ENCODE data around the gene RWDD4.
"Not testable (repeated sequence)": the region's sequence is repeated elsewhere in the genome, so short reads cannot be mapped to it uniquely, and the experiment has no call there.

- TF ChIP-seq, protein P1, sequence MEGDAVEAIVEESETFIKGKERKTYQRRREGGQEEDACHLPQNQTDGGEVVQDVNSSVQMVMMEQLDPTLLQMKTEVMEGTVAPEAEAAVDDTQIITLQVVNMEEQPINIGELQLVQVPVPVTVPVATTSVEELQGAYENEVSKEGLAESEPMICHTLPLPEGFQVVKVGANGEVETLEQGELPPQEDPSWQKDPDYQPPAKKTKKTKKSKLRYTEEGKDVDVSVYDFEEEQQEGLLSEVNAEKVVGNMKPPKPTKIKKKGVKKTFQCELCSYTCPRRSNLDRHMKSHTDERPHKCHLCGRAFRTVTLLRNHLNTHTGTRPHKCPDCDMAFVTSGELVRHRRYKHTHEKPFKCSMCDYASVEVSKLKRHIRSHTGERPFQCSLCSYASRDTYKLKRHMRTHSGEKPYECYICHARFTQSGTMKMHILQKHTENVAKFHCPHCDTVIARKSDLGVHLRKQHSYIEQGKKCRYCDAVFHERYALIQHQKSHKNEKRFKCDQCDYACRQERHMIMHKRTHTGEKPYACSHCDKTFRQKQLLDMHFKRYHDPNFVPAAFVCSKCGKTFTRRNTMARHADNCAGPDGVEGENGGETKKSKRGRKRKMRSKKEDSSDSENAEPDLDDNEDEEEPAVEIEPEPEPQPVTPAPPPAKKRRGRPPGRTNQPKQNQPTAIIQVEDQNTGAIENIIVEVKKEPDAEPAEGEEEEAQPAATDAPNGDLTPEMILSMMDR (conservative IDR thresholded peaks at IDR 0.05), result not testable (repeated sequence)
- not testable (repeated sequence) for TF ChIP-seq EZH2 (IDR thresholded peaks at IDR 0.05; ENCODE audit: low read depth)
Observed at GRCh38 chr4:183627286-183627685, 31.7 kb downstream of the RWDD4 start.
